HEK293 (cell line): Measurements from ENCODE around the gene TMEM273.

Experiments
- CTCF ChIA-PET: fragments of 350-600 bp; formaldehyde crosslinking; extraction: SDS; loops from one replicate; lab custom pipeline; 2021; ENCODE audit warnings: antibody characterized with exemption; lab: Yijun Ruan, JAX
- POLR2A ChIA-PET: fragments of 300-600 bp; formaldehyde crosslinking; extraction: SDS; loops from one replicate; lab custom pipeline; 2020; ENCODE audit warnings: antibody characterized with exemption, inconsistent platforms; lab: Yijun Ruan, JAX
- H3K27ac ChIP-seq: fragments of 200-500 bp; sonication (Bioruptor generic); 2 replicates; pipeline ENCODE4 v1.5.1; 2014; ENCODE audit warnings: low read depth, low read length, control low read depth, inconsistent platforms; ENCODE audit errors: extremely low read depth
- H3K36me3 ChIP-seq, 2 experiments: fragments of 200-500 bp in 1 of 2; sonication (Bioruptor generic) in 1 of 2; 1 replicate in 1 of 2; 2 replicates in 1 of 2; pipeline ENCODE4 v1.5.1; 2014 to 2017; ENCODE audit warnings: inconsistent platforms in 2 of 2, low read length in 2 of 2; ENCODE audit not compliant: control insufficient read depth in 2 of 2, insufficient read depth in 1 of 2
- H3K4me1 ChIP-seq: fragments of 200-500 bp; sonication (Bioruptor generic); 2 replicates; pipeline ENCODE4 v1.5.1; 2014; ENCODE audit warnings: mild to moderate bottlenecking, low read length, inconsistent platforms; ENCODE audit not compliant: control insufficient read depth, insufficient read depth
- H3K4me3 ChIP-seq: 2 replicates; pipeline ENCODE4 v1.5.1; 2011; ENCODE audit warnings: low read depth, mild to moderate bottlenecking, control low read depth, low read length, moderate library complexity
- H3K9me3 ChIP-seq: fragments of 200-500 bp; sonication (Bioruptor generic); 2 replicates; pipeline ENCODE4 v1.5.1; 2014; ENCODE audit warnings: low read depth, low read length, inconsistent platforms; ENCODE audit not compliant: control insufficient read depth, insufficient read depth
- GLIS1 ChIP-seq: fragments of 450-650 bp; formaldehyde crosslinking; IDR thresholded peaks from 2 replicates; pipeline ENCODE4 v1.5.1; 2016; ENCODE audit warnings: missing biosample characterization, missing genetic modification characterization
- KLF7 ChIP-seq: fragments of 450-650 bp; formaldehyde crosslinking; IDR thresholded peaks from 2 replicates; pipeline ENCODE4 v1.5.1; 2016; ENCODE audit warnings: missing biosample characterization, missing genetic modification characterization, borderline replicate concordance
- SCRT1 ChIP-seq: fragments of 450-650 bp; formaldehyde crosslinking; IDR thresholded peaks from 2 replicates; pipeline ENCODE4 v1.5.1; 2016; ENCODE audit warnings: missing biosample characterization, missing genetic modification characterization, borderline replicate concordance
- ZNF214 ChIP-seq: fragments of 450-650 bp; formaldehyde crosslinking; IDR thresholded peaks from 2 replicates; pipeline ENCODE4 v1.5.1; 2017; ENCODE audit warnings: missing biosample characterization, mild to moderate bottlenecking, missing genetic modification characterization, borderline replicate concordance
- ZNF221 ChIP-seq: fragments of 450-650 bp; formaldehyde crosslinking; IDR thresholded peaks from 2 replicates; pipeline ENCODE4 v1.5.1; 2017; ENCODE audit warnings: missing biosample characterization, missing genetic modification characterization, borderline replicate concordance
- ZNF23 ChIP-seq: fragments of 450-650 bp; formaldehyde crosslinking; IDR thresholded peaks from 2 replicates; pipeline ENCODE4 v1.5.1; 2016; ENCODE audit warnings: missing biosample characterization, missing genetic modification characterization, borderline replicate concordance
- ZNF37A ChIP-seq: fragments of 450-650 bp; IDR thresholded peaks from 2 replicates; pipeline ENCODE4 v1.5.1; 2018; ENCODE audit warnings: missing biosample characterization, missing genetic modification characterization
- ZNF558 ChIP-seq: fragments of 450-650 bp; formaldehyde crosslinking; IDR thresholded peaks from 2 replicates; pipeline ENCODE4 v1.5.1; 2016; ENCODE audit warnings: missing biosample characterization, missing genetic modification characterization
- ZNF626 ChIP-seq: fragments of 450-650 bp; sonication (Bioruptor Pico); formaldehyde crosslinking; IDR thresholded peaks from 2 replicates; pipeline ENCODE4 v1.5.1; 2018; ENCODE audit warnings: missing biosample characterization, missing genetic modification characterization, inconsistent platforms
- ZNF660 ChIP-seq: fragments of 450-650 bp; IDR thresholded peaks from 2 replicates; pipeline ENCODE4 v1.5.1; 2018; ENCODE audit warnings: missing biosample characterization, mild to moderate bottlenecking, missing genetic modification characterization
- ZNF830 ChIP-seq: fragments of 450-650 bp; IDR thresholded peaks from 2 replicates; pipeline ENCODE4 v1.5.0; 2018; ENCODE audit warnings: missing biosample characterization, missing genetic modification characterization, low read depth, mild to moderate bottlenecking, moderate library complexity
- TF ChIP-seq, protein P1 (sequence below): fragments of 450-650 bp; formaldehyde crosslinking; IDR thresholded peaks from 2 replicates; pipeline ENCODE4 v1.5.1; 2017; ENCODE audit warnings: missing biosample characterization, missing genetic modification characterization
- TF ChIP-seq, protein P2 (sequence below): fragments of 450-650 bp; formaldehyde crosslinking; IDR thresholded peaks from 2 replicates; pipeline ENCODE4 v1.5.1; 2016; ENCODE audit warnings: missing biosample characterization, missing genetic modification characterization, borderline replicate concordance
- TF ChIP-seq, protein P3 (sequence below): fragments of 450-650 bp; formaldehyde crosslinking; IDR thresholded peaks from 2 replicates; pipeline ENCODE4 v1.5.1; 2016; ENCODE audit warnings: missing biosample characterization, missing genetic modification characterization
- TF ChIP-seq, protein P4 (sequence below): fragments of 450-650 bp; formaldehyde crosslinking; IDR thresholded peaks from 2 replicates; pipeline ENCODE4; 2016; ENCODE audit warnings: missing biosample characterization, missing genetic modification characterization

TMEM273 gene

DNA sequence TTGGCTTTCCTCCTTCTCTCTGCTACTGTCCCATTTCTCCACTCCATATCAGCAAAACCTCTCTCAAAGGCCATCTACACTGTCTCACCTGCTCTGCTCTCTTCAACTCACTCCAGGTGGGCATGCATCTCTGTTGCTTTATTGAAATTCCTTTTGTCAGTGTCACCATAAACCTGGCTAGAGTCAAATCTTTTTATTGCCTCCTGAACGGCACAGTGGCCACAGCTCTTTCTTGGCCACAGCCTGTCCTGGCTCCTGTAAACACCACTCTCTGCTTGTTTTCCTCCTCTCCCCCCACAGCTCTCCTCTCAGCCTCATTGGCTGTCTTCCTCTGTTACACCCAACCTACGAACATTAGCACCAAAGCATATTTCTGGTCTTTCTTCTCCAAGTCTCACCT is 31.1 kb upstream of the TMEM273 start (continued):
- TF ChIP-seq, protein P1, sequence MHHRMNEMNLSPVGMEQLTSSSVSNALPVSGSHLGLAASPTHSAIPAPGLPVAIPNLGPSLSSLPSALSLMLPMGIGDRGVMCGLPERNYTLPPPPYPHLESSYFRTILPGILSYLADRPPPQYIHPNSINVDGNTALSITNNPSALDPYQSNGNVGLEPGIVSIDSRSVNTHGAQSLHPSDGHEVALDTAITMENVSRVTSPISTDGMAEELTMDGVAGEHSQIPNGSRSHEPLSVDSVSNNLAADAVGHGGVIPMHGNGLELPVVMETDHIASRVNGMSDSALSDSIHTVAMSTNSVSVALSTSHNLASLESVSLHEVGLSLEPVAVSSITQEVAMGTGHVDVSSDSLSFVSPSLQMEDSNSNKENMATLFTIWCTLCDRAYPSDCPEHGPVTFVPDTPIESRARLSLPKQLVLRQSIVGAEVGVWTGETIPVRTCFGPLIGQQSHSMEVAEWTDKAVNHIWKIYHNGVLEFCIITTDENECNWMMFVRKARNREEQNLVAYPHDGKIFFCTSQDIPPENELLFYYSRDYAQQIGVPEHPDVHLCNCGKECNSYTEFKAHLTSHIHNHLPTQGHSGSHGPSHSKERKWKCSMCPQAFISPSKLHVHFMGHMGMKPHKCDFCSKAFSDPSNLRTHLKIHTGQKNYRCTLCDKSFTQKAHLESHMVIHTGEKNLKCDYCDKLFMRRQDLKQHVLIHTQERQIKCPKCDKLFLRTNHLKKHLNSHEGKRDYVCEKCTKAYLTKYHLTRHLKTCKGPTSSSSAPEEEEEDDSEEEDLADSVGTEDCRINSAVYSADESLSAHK (tag by site-specific recombination): no peak
- TF ChIP-seq, protein P2, sequence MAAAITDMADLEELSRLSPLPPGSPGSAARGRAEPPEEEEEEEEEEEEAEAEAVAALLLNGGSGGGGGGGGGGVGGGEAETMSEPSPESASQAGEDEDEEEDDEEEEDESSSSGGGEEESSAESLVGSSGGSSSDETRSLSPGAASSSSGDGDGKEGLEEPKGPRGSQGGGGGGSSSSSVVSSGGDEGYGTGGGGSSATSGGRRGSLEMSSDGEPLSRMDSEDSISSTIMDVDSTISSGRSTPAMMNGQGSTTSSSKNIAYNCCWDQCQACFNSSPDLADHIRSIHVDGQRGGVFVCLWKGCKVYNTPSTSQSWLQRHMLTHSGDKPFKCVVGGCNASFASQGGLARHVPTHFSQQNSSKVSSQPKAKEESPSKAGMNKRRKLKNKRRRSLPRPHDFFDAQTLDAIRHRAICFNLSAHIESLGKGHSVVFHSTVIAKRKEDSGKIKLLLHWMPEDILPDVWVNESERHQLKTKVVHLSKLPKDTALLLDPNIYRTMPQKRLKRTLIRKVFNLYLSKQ (tag by site-specific recombination): no peak
- no peak for TF ChIP-seq ZNF23 (tag by site-specific recombination)

DNA sequence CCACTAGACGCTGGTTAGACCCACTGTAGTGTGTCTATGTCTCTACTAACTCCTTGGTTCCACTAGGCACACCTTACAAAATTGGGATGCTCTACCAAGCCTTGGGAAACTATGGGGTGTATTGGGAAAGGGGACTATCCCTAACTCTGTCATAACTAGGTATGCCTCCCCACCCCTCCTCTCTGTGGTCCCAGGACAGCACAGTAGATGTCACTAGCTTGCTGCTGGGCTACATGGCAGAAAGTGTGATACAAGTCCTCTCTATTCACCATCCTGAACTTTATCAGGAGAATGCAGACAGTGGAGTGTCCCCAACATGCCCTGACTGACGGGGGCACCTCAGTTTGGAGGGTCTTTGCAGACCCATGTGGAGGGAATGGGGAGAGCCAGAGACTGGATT is 30.3 kb upstream of the TMEM273 start:
- Histone ChIP-seq H3K27ac (no peak overlapping the region), H3K4me1 (no peaks in the 10 kb centered on the region), H3K4me3 (no peak overlapping the region), H3K9me3 (no peaks in the 10 kb centered on the region), H3K36me3 (no peaks in the 10 kb centered on the region)
- CTCF ChIA-PET: no interaction called here
- POLR2A ChIA-PET: no interaction called here
- TF ChIP-seq, protein P3, sequence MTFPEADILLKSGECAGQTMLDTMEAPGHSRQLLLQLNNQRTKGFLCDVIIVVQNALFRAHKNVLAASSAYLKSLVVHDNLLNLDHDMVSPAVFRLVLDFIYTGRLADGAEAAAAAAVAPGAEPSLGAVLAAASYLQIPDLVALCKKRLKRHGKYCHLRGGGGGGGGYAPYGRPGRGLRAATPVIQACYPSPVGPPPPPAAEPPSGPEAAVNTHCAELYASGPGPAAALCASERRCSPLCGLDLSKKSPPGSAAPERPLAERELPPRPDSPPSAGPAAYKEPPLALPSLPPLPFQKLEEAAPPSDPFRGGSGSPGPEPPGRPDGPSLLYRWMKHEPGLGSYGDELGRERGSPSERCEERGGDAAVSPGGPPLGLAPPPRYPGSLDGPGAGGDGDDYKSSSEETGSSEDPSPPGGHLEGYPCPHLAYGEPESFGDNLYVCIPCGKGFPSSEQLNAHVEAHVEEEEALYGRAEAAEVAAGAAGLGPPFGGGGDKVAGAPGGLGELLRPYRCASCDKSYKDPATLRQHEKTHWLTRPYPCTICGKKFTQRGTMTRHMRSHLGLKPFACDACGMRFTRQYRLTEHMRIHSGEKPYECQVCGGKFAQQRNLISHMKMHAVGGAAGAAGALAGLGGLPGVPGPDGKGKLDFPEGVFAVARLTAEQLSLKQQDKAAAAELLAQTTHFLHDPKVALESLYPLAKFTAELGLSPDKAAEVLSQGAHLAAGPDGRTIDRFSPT (tag by site-specific recombination): no peak
- TF ChIP-seq ZNF626: no peak

DNA sequence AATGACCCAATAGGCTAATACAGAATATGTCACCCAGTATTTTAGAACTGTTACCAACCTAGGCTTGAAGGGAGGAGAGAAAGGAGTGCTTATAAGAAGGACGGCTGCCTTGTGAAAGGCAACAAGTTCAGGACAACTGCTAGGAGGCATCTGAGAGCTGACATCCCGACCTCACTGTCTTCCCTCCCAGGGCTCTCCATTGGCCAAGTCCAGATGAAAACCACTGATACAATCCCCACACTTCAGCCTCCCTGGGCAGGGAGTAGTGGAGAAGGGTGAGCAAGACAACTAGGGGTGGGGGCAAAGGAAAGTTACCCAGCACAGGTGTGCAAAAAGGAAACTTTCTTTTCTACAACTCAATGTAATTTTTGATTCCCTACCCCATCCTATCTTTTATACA is 29.5 kb upstream of the TMEM273 start:
- Histone ChIP-seq H3K4me3 (no peak overlapping the region), H3K27ac (no peak overlapping the region), H3K9me3 (no peaks in the 10 kb centered on the region), H3K4me1 (no peaks in the 10 kb centered on the region), H3K36me3 (no peaks in the 10 kb centered on the region)
- ChIA-PET POLR2A (no interaction called here), CTCF (no interaction called here)
- no peak for TF ChIP-seq GLIS1
- no peak for TF ChIP-seq ZNF214
- TF ChIP-seq ZNF558 (tag by site-specific recombination): no peak
- no peak for TF ChIP-seq ZNF221 (tag by site-specific recombination)
- TF ChIP-seq, protein P3 (tag by site-specific recombination): no peak
- TF ChIP-seq, protein P4, sequence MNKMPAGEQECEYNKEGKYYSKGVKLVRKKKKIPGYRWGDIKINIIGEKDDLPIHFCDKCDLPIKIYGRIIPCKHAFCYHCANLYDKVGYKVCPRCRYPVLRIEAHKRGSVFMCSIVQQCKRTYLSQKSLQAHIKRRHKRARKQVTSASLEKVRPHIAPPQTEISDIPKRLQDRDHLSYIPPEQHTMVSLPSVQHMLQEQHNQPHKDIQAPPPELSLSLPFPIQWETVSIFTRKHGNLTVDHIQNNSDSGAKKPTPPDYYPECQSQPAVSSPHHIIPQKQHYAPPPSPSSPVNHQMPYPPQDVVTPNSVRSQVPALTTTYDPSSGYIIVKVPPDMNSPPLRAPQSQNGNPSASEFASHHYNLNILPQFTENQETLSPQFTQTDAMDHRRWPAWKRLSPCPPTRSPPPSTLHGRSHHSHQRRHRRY (tag by site-specific recombination): no peak
- TF ChIP-seq ZNF830 (tag by site-specific recombination): no peak
- TF ChIP-seq ZNF660 (tag by site-specific recombination): no peak
- no peak for TF ChIP-seq KLF7 (tag by site-specific recombination)
- no peak for TF ChIP-seq ZNF37A (tag by site-specific recombination)
- TF ChIP-seq SCRT1: no peak
